Mesenchymal stem cell (in vitro differentiated cells and primary cell): ENCODE data around the gene PLXNC1.

Experiments used
- DNase-seq: peaks from one replicate; pipeline ENCODE4 v3.0.0-alpha.2; 2013
- H2AFZ ChIP-seq: one replicate; pipeline ENCODE4 v1.6.1; 2013; ENCODE audit warnings: low read depth, mild to moderate bottlenecking, control low read depth, inconsistent platforms, low read length, moderate library complexity
- H2AK5ac ChIP-seq: 2 replicates; pipeline ENCODE4 v1.6.1; 2013; ENCODE audit warnings: low read length, moderate library complexity, mild to moderate bottlenecking, inconsistent platforms; ENCODE audit not compliant: severe bottlenecking
- H2BK120ac ChIP-seq: one replicate; pipeline ENCODE4 v1.6.1; 2013; ENCODE audit warnings: low read depth, mild to moderate bottlenecking, inconsistent platforms, low read length, moderate library complexity
- H2BK12ac ChIP-seq, 2 experiments: one replicate each; pipeline ENCODE4 v1.6.1; 2013; ENCODE audit warnings: inconsistent platforms in 2 of 2, low read length in 2 of 2, mild to moderate bottlenecking in 2 of 2, moderate library complexity in 2 of 2, control low read depth in 1 of 2
- H2BK15ac ChIP-seq: one replicate; pipeline ENCODE4 v1.6.1; 2013; ENCODE audit warnings: mild to moderate bottlenecking, low read depth, inconsistent platforms; ENCODE audit not compliant: poor library complexity, severe bottlenecking
- H2BK5ac ChIP-seq: 2 replicates; pipeline ENCODE4 v1.6.1; 2013; ENCODE audit warnings: low read depth, mild to moderate bottlenecking, low read length, control low read depth, inconsistent platforms; ENCODE audit not compliant: poor library complexity, severe bottlenecking
- H3K14ac ChIP-seq, 2 experiments: one replicate each; pipeline ENCODE4 v1.6.1; 2013; ENCODE audit warnings: inconsistent platforms in 2 of 2, low read length in 2 of 2, control low read depth in 1 of 2, mild to moderate bottlenecking in 1 of 2, moderate library complexity in 1 of 2
- H3K18ac ChIP-seq, 2 experiments: one replicate each; pipeline ENCODE4 v1.6.1; 2013; ENCODE audit warnings: inconsistent platforms in 2 of 2, low read length in 2 of 2, control low read depth in 1 of 2, low read depth in 1 of 2, mild to moderate bottlenecking in 1 of 2
- H3K23ac ChIP-seq, 2 experiments: one replicate each; pipeline ENCODE4 v1.6.1; 2013; ENCODE audit warnings: inconsistent platforms in 2 of 2, low read length in 2 of 2, mild to moderate bottlenecking in 2 of 2, moderate library complexity in 2 of 2, control low read depth in 1 of 2
- H3K27ac ChIP-seq: 2 replicates; pipeline ENCODE4 v1.5.1; 2013; ENCODE audit warnings: mild to moderate bottlenecking, moderate library complexity, low read length, control low read depth, inconsistent platforms; ENCODE audit not compliant: poor library complexity, severe bottlenecking
- H3K27me3 ChIP-seq, 2 experiments: 2 replicates each; pipeline versions ENCODE4 v1.6.1 to v1.7.0; 2013; ENCODE audit warnings: low read length in 2 of 2, mild to moderate bottlenecking in 2 of 2, moderate library complexity in 2 of 2, control low read depth in 1 of 2, inconsistent platforms in 1 of 2; ENCODE audit not compliant: control insufficient read depth in 1 of 2, insufficient read depth in 1 of 2
- H3K36me3 ChIP-seq, 2 experiments: 2 replicates each; pipeline versions ENCODE4 v1.6.1 to v1.7.0; 2013; ENCODE audit warnings: low read length in 2 of 2, control low read depth in 1 of 2, inconsistent platforms in 1 of 2, low read depth in 1 of 2, mild to moderate bottlenecking in 1 of 2; ENCODE audit not compliant: insufficient read depth in 2 of 2, control insufficient read depth in 1 of 2
- H3K4ac ChIP-seq, 2 experiments: one replicate each; pipeline ENCODE4 v1.6.1; 2013; ENCODE audit warnings: inconsistent platforms in 2 of 2, low read length in 2 of 2, mild to moderate bottlenecking in 2 of 2, moderate library complexity in 2 of 2, control low read depth in 1 of 2, low read depth in 1 of 2
- H3K4me1 ChIP-seq: 2 replicates; pipeline ENCODE4 v1.6.1; 2013; ENCODE audit warnings: low read depth, low read length, control low read depth; ENCODE audit not compliant: control insufficient read depth, insufficient read depth
- H3K4me2 ChIP-seq: 2 replicates; pipeline ENCODE4 v1.6.1; 2013; ENCODE audit warnings: low read length, mild to moderate bottlenecking, inconsistent platforms; ENCODE audit not compliant: poor library complexity, severe bottlenecking
- H3K4me3 ChIP-seq, 2 experiments: 2 replicates each; pipeline versions ENCODE4 v1.5.1 to v1.7.0; 2013; ENCODE audit warnings: low read length in 2 of 2, mild to moderate bottlenecking in 2 of 2, control low read depth in 1 of 2, low read depth in 1 of 2; ENCODE audit not compliant: insufficient read depth in 1 of 2
- H3K79me1 ChIP-seq: replicated peaks from 2 replicates; pipeline ENCODE4 v1.6.1; 2013; ENCODE audit warnings: mild to moderate bottlenecking, control low read depth, low read length, inconsistent platforms; ENCODE audit not compliant: poor library complexity, severe bottlenecking
- H3K9ac ChIP-seq: 2 replicates; pipeline ENCODE4 v1.7.0; 2013; ENCODE audit warnings: mild to moderate bottlenecking, low read length, moderate library complexity
- H3K9me3 ChIP-seq: 2 replicates; pipeline ENCODE4 v1.7.0; 2013; ENCODE audit warnings: mild to moderate bottlenecking, low read length; ENCODE audit not compliant: control insufficient read depth
- H4K8ac ChIP-seq: one replicate; pipeline ENCODE4 v1.6.1; 2013; ENCODE audit warnings: inconsistent platforms, mild to moderate bottlenecking, low read length, moderate library complexity
- H4K91ac ChIP-seq: one replicate; pipeline ENCODE4 v1.6.1; 2013; ENCODE audit warnings: mild to moderate bottlenecking, low read length, inconsistent platforms
- WGBS: methylation state at CpG from one replicate; pipeline ENCODE4 v1.1.7; 2013; ENCODE audit warnings: mixed read lengths; 5-methylcytosine and 5-hydroxymethylcytosine counted together

The PLXNC1 gene

GRCh38 chr12:94229902-94230301, 81.5 kb downstream of the PLXNC1 start:
- H4K91ac ChIP-seq = no peak overlapping the region
- no peak overlapping the region for H2BK5ac ChIP-seq
- no peak overlapping the region for H2AK5ac ChIP-seq
- no peaks in the 10 kb centered on the region for H3K79me1 ChIP-seq
- no peak overlapping the region for H2AFZ ChIP-seq
- H2BK12ac ChIP-seq = no peak overlapping the region
- DNase-seq = no peak
- H3K4me3 ChIP-seq = no peak overlapping the region
- no peak overlapping the region for H3K4ac ChIP-seq
- H3K36me3 ChIP-seq = peaks cover 0 to 10% of the 10 kb centered on the region in 2 experiments
- H4K8ac ChIP-seq = no peak overlapping the region
- H3K4me1 ChIP-seq = no peaks in the 10 kb centered on the region
- no peak overlapping the region for H3K23ac ChIP-seq
- no peaks in the 10 kb centered on the region for H3K9me3 ChIP-seq
- no peak overlapping the region for H3K14ac ChIP-seq
- no peak overlapping the region for H3K9ac ChIP-seq
- H2BK120ac ChIP-seq = no peak overlapping the region
- H3K4me2 ChIP-seq = no peak overlapping the region
- 64% methylated on average over 4 of the region's 4 CpGs for WGBS
- H3K27me3 ChIP-seq = peaks cover 0 to 20% of the 10 kb centered on the region in 2 experiments
- no peak overlapping the region for H3K27ac ChIP-seq
- H3K18ac ChIP-seq = no peak overlapping the region
- H2BK15ac ChIP-seq = no peak overlapping the region

DNA sequence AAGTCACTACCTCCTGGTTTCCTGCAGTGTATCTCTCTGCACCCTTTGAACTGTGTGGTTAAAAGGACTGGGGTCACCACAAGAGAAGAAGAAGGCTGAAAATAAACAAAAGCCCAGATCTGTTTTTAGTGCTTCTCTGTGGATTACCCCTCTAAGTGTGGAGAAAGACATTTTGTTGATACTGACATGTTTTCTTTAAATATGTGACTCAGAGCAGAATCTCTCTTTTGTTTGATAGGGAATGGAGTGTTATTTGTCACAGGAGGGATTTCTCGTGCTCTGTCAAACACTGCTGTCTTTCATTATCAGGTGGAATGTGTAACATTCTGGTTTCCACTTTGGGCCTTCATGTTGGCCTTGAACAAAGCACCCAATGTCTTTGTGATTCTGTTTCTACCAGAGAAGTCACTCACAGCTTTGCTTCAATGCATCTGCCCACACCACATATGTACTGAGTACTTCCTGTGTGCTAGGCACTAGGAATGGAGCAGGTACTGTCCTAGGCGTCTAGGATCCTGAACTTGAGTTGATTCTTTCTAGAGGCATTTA, 82.1 kb downstream of the PLXNC1 start:
- Histone ChIP-seq H3K27ac (no peak overlapping the region), H2BK12ac (peak overlapping the region in 1 of 2 experiments; percentile 42), H3K4me3 (no peak overlapping the region), H2BK120ac (no peak overlapping the region), H2BK15ac (no peak overlapping the region), H3K36me3 (peaks cover 0 to 10% of the 10 kb centered on the region in 2 experiments), H3K9ac (no peak overlapping the region), H3K14ac (no peak overlapping the region), H2AFZ (no peak overlapping the region), H4K8ac (peak overlapping the region; percentile 13), H2BK5ac (no peak overlapping the region), H3K4ac (no peak overlapping the region), H2AK5ac (no peak overlapping the region), H4K91ac (peak overlapping the region; percentile 3), H3K23ac (no peak overlapping the region), H3K79me1 (no peaks in the 10 kb centered on the region), H3K18ac (peak overlapping the region in 1 of 2 experiments; percentile 30), H3K27me3 (peaks cover 0 to 15% of the 10 kb centered on the region in 2 experiments), H3K4me2 (no peak overlapping the region), H3K4me1 (no peaks in the 10 kb centered on the region), H3K9me3 (no peaks in the 10 kb centered on the region)
- peak; percentile 49 for DNase-seq
- 45% methylated on average over 2 of the region's 2 CpGs for WGBS

DNA sequence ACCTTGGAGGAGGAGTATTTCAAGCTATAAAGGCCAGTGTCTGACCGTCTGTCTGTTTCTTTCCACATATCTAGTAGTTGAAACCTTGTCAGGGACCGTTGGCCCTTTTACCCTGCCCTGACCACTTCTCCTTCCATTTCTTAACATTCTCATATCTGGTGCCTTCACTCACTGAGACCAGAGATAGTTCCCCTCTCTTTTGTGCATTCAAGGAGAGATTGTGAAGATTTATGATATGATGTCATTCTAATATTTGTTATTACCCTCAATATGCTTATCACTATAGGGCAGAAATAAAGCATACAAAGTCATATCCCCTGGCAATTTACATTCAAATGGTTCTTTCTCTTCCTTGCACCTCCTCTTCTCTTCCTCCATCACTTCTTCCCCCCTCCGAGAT, 83.3 kb downstream of the PLXNC1 start:
- peaks cover 0 to 10% of the 10 kb centered on the region in 2 experiments for H3K27me3 ChIP-seq
- no peak overlapping the region for H4K91ac ChIP-seq
- no peaks in the 10 kb centered on the region for H3K9me3 ChIP-seq
- no peak overlapping the region for H3K4me2 ChIP-seq
- H2BK5ac ChIP-seq = no peak overlapping the region
- no peak for DNase-seq
- H3K14ac ChIP-seq = peak overlapping the region in 1 of 2 experiments; percentile 23
- no peaks in the 10 kb centered on the region for H3K4me1 ChIP-seq
- no peak overlapping the region for H3K18ac ChIP-seq
- H3K79me1 ChIP-seq = no peaks in the 10 kb centered on the region
- peaks cover 0 to 10% of the 10 kb centered on the region in 2 experiments for H3K36me3 ChIP-seq
- H2BK120ac ChIP-seq = no peak overlapping the region
- no peak overlapping the region for H3K27ac ChIP-seq
- H2BK12ac ChIP-seq = no peak overlapping the region
- no peak overlapping the region for H3K23ac ChIP-seq
- no peak overlapping the region for H2BK15ac ChIP-seq
- over 99% methylated on average over 3 of the region's 3 CpGs for WGBS
- H2AFZ ChIP-seq = no peak overlapping the region
- H4K8ac ChIP-seq = no peak overlapping the region
- no peak overlapping the region for H2AK5ac ChIP-seq
- no peak overlapping the region for H3K9ac ChIP-seq
- no peak overlapping the region for H3K4ac ChIP-seq
- H3K4me3 ChIP-seq = no peak overlapping the region

DNA sequence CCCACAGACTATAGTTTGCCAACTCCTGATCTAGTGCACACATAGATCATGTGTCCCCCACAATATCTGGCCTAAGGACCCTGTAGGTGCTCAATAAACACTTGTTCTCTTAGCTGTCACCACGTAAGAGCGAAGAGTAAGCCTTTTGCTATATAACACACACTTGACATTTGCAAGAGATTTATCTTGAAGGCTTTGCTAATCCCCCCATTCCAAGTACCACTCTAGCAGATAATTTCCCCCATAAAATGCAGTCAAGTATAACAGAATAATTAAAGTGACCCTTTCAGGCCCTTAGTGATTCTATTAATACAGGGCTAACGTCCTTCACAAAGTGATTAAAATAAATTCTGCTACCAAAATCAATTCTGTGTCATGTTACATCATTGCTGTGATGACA, 87.5 kb downstream of the PLXNC1 start:
- H3K23ac ChIP-seq = no peak overlapping the region
- no peaks in the 10 kb centered on the region for H3K79me1 ChIP-seq
- no peak overlapping the region for H2BK120ac ChIP-seq
- no peaks in the 10 kb centered on the region for H3K4me1 ChIP-seq
- no peak overlapping the region for H2BK5ac ChIP-seq
- WGBS = 70% methylated on average over 3 of the region's 3 CpGs
- no peak overlapping the region for H2BK15ac ChIP-seq
- H2AK5ac ChIP-seq = no peak overlapping the region
- no peak overlapping the region for H3K4me3 ChIP-seq
- H3K27me3 ChIP-seq = peaks cover 0 to 14% of the 10 kb centered on the region in 2 experiments
- H3K9me3 ChIP-seq = no peaks in the 10 kb centered on the region
- H2BK12ac ChIP-seq = no peak overlapping the region
- no peak overlapping the region for H3K9ac ChIP-seq
- peaks cover 0 to 10% of the 10 kb centered on the region in 2 experiments for H3K36me3 ChIP-seq
- no peak overlapping the region for H3K18ac ChIP-seq
- H2AFZ ChIP-seq = no peak overlapping the region
- no peak overlapping the region for H4K8ac ChIP-seq
- no peak for DNase-seq
- no peak overlapping the region for H3K4me2 ChIP-seq
- no peak overlapping the region for H3K27ac ChIP-seq
- H3K4ac ChIP-seq = no peak overlapping the region
- no peak overlapping the region for H3K14ac ChIP-seq
- no peak overlapping the region for H4K91ac ChIP-seq
